Measurements from ENCODE around the gene RETREG2. TPM values are rescaled to one million over a fixed set of nuclear protein-coding genes. Genes with fewer than 3 reads are reported as not detected.

The RETREG2 gene
- total RNA-seq, 1 experiment from 2014 or later, result 46.7 TPM

DNA sequence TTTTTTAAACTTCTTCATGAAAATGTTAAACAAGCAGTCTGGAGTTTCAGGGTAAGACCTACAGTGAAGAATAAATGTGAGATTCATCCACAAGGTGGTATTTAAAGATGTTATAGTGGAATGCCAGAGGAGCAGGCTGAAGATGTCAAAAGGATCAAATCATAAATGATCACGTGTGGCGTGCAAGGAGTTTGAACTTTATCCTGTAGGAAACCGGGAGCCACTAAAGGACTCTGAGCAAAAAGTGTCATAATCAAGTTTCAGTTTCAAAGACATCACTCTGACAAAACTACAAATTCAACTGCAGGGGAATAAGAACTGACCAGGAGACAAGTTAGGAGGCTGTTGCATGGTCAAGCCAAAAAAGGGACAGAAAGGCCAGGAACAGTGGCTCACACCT, 37.4 kb upstream of the RETREG2 start:
- peaks cover 6 to 21% (median 11%) of the 10 kb centered on the region in 3 experiments; a peak in 5 of 7 replicates for H3K36me3 Mint-ChIP-seq (ENCODE audit: insufficient read depth in 1 of 3, low read depth in 3 of 3)
- WGBS (ENCODE audit: extremely low coverage, insufficient read length, low lambda C conversion rate), result no CpG with 5 or more reads among the region's 3 CpGs
- no peaks in the 10 kb centered on the region for H3K27me3 Mint-ChIP-seq (ENCODE audit: low read depth)
- Histone ChIP-seq H2BK15ac (ENCODE audit: low read depth, low read length) (no peak overlapping the region), H3K27me3 (ENCODE audit: insufficient read depth, low read length) (no peaks in the 10 kb centered on the region), H4K5ac (ENCODE audit: insufficient read length, low read depth, low read length) (no peak overlapping the region), H2BK5ac (ENCODE audit: insufficient read length, low read length) (no peak overlapping the region), H2BK12ac (ENCODE audit: insufficient read length, low read depth, low read length) (no peak overlapping the region), H2BK20ac (ENCODE audit: low read depth, low read length, poor library complexity, severe bottlenecking) (no peak overlapping the region), H4K20me1 (ENCODE audit: control insufficient read depth, insufficient read depth, insufficient read length) (no peaks in the 10 kb centered on the region), H3K27ac (ENCODE audit: insufficient read length, low read depth, low read length) (no peak overlapping the region), H3K79me1 (ENCODE audit: insufficient read depth, low read depth, low read length, poor library complexity, severe bottlenecking) (no peaks in the 10 kb centered on the region), H3K79me2 (ENCODE audit: insufficient read depth, low read length) (no peaks in the 10 kb centered on the region), H3K23me2 (ENCODE audit: insufficient read length, low read depth, low read length, poor library complexity, severe bottlenecking) (no peaks in the 10 kb centered on the region), H3K4ac (ENCODE audit: low read depth, low read length) (no peak overlapping the region), H2AFZ (ENCODE audit: low read length) (no peak overlapping the region), H3K14ac (ENCODE audit: insufficient read depth, low read length) (no peak overlapping the region), H3K56ac (ENCODE audit: insufficient read length, low read depth, low read length) (no peak overlapping the region), H3K18ac (ENCODE audit: insufficient read length, low read depth, low read length) (no peak overlapping the region), H4K8ac (replicated peaks; ENCODE audit: insufficient read length, low read depth, low read length) (no peak overlapping the region), H4K91ac (ENCODE audit: insufficient read length, low read depth, low read length) (no peak overlapping the region), H2AK5ac (ENCODE audit: insufficient read length, low read length) (no peak overlapping the region), H3K23ac (ENCODE audit: insufficient read length, low read depth, low read length) (no peak overlapping the region), H3K9ac (ENCODE audit: extremely low read depth, insufficient read length, low read length) (no peak overlapping the region), H3K9me3 (ENCODE audit: control insufficient read depth, low read depth, low read length) (no peaks in the 10 kb centered on the region), H3K4me2 (ENCODE audit: insufficient read depth, insufficient read length, low read length) (no peak overlapping the region), H3T11ph (ENCODE audit: low read length) (no peak overlapping the region), H3K4me1 (ENCODE audit: insufficient read depth, low read length) (no peaks in the 10 kb centered on the region), H2BK120ac (ENCODE audit: low read depth, low read length, poor library complexity, severe bottlenecking) (no peak overlapping the region)
- TF ChIP-seq, protein P1, sequence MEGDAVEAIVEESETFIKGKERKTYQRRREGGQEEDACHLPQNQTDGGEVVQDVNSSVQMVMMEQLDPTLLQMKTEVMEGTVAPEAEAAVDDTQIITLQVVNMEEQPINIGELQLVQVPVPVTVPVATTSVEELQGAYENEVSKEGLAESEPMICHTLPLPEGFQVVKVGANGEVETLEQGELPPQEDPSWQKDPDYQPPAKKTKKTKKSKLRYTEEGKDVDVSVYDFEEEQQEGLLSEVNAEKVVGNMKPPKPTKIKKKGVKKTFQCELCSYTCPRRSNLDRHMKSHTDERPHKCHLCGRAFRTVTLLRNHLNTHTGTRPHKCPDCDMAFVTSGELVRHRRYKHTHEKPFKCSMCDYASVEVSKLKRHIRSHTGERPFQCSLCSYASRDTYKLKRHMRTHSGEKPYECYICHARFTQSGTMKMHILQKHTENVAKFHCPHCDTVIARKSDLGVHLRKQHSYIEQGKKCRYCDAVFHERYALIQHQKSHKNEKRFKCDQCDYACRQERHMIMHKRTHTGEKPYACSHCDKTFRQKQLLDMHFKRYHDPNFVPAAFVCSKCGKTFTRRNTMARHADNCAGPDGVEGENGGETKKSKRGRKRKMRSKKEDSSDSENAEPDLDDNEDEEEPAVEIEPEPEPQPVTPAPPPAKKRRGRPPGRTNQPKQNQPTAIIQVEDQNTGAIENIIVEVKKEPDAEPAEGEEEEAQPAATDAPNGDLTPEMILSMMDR (conservative IDR thresholded peaks at IDR 0.05), result no peak
- H3K9me3 Mint-ChIP-seq, result no peaks in the 10 kb centered on the region
- no peaks in the 10 kb centered on the region for H3K4me1 Mint-ChIP-seq
- H3K27ac Mint-ChIP-seq, result no peak overlapping the region
- DNase-seq, result no peak
- no peak overlapping the region for H3K4me3 Mint-ChIP-seq
